Measurements from ENCODE around the gene MED15.

- no peak for TF ChIP-seq CTCF (IDR thresholded peaks at IDR 0.05)
- TF ChIP-seq POLR2A (IDR thresholded peaks at IDR 0.05) = no peak
These were observed 71.3 kb downstream of the MED15 start for GRCh38 chr22:20578707-20579106.
